Nephron progenitor cell (in vitro differentiated cells): ENCODE data around the gene SETD3.

Experiments used
- DNase-seq: peaks from one replicate; pipeline ENCODE4 v3.0.0; 2021
- H3K27ac Mint-ChIP-seq: 2 replicates; pipeline ENCODE4 v1.8.0; 2021; ENCODE audit warnings: mild to moderate bottlenecking, moderate library complexity, mixed read lengths
- H3K27me3 Mint-ChIP-seq: 2 replicates; pipeline ENCODE4 v1.8.0; 2021; ENCODE audit warnings: mild to moderate bottlenecking, low read depth, mixed read lengths; ENCODE audit not compliant: poor library complexity
- H3K36me3 Mint-ChIP-seq: 2 replicates; pipeline ENCODE4 v1.8.0; 2021; ENCODE audit warnings: low read depth, mixed read lengths
- H3K4me1 Mint-ChIP-seq: 2 replicates; pipeline ENCODE4 v1.8.0; 2021; ENCODE audit warnings: mixed read lengths
- H3K4me3 Mint-ChIP-seq: 2 replicates; pipeline ENCODE4 v1.8.0; 2021; ENCODE audit warnings: mild to moderate bottlenecking, moderate library complexity, mixed read lengths
- H3K9me3 Mint-ChIP-seq: 2 replicates; pipeline ENCODE4 v1.8.0; 2021; ENCODE audit warnings: mild to moderate bottlenecking, moderate library complexity, mixed read lengths
- CTCF ChIP-seq: fragments of 200-600 bp; sonication (generic); IDR thresholded peaks from 2 replicates; pipeline ENCODE4 v1.5.0; 2021; ENCODE audit warnings: antibody characterized with exemption

Gene SETD3

GRCh38 chr14:99524804-99525698, 44.4 kb upstream of the SETD3 start:
- Mint-ChIP-seq H3K4me3 (no peak overlapping the region), H3K27me3 (no peaks in the 10 kb centered on the region), H3K27ac (no peak overlapping the region), H3K9me3 (no peaks in the 10 kb centered on the region), H3K36me3 (no peaks in the 10 kb centered on the region), H3K4me1 (peaks cover 77% of the 10 kb centered on the region)
- TF ChIP-seq CTCF = no peak
- DNase-seq = no peak

GRCh38 chr14:99524091-99524661, 43.5 kb upstream of the SETD3 start:
- DNase-seq = peak; percentile 4
- no peaks in the 10 kb centered on the region for H3K36me3 Mint-ChIP-seq
- H3K4me3 Mint-ChIP-seq = no peak overlapping the region
- TF ChIP-seq CTCF = no peak
- H3K9me3 Mint-ChIP-seq = no peaks in the 10 kb centered on the region
- peaks cover 85% of the 10 kb centered on the region for H3K4me1 Mint-ChIP-seq
- H3K27me3 Mint-ChIP-seq = no peaks in the 10 kb centered on the region
- H3K27ac Mint-ChIP-seq = no peak overlapping the region

- Mint-ChIP-seq H3K36me3 (no peaks in the 10 kb centered on the region), H3K4me1 (peaks cover 80% of the 10 kb centered on the region), H3K27ac (no peak overlapping the region), H3K9me3 (no peaks in the 10 kb centered on the region), H3K4me3 (no peak overlapping the region), H3K27me3 (no peaks in the 10 kb centered on the region)
- no peak for DNase-seq
- TF ChIP-seq CTCF = no peak
Measured at GRCh38 chr14:99523704-99524055, 43.0 kb upstream of the SETD3 start.

- Mint-ChIP-seq H3K27ac (peak overlapping the region; percentile 89), H3K4me1 (peaks cover 76% of the 10 kb centered on the region), H3K9me3 (no peaks in the 10 kb centered on the region)
Measured at GRCh38 chr14:99522934-99523703, 42.5 kb upstream of the SETD3 start.

GRCh38 chr14:99522457-99522891, 41.8 kb upstream of the SETD3 start:
- Mint-ChIP-seq H3K4me3 (peak overlapping the region; percentile 63), H3K27ac (peak overlapping the region; percentile 89), H3K4me1 (peaks cover 76% of the 10 kb centered on the region), H3K27me3 (no peaks in the 10 kb centered on the region), H3K36me3 (no peaks in the 10 kb centered on the region), H3K9me3 (no peaks in the 10 kb centered on the region)
- TF ChIP-seq CTCF = no peak
- DNase-seq = peak; percentile 53

More at GRCh38 chr14:99522934-99523703, 42.5 kb upstream of the SETD3 start:
- peak; percentile 68 for DNase-seq
- Mint-ChIP-seq H3K36me3 (no peaks in the 10 kb centered on the region), H3K4me3 (peak overlapping the region; percentile 63), H3K27me3 (no peaks in the 10 kb centered on the region)
- TF ChIP-seq CTCF = no peak
